Activated naive CD8-positive, alpha-beta T cell treated with anti-CD3 and anti-CD28 coated beads, Interleukin-2, amount 10 ng/mL, durations not matched to agents 7 days and 5 days (primary cell): ENCODE data around the gene LANCL3. TPM values are rescaled to one million over a fixed set of nuclear protein-coding genes. Genes with fewer than 3 reads are reported as not detected.
"Not testable (repeated sequence)": the region's sequence is repeated elsewhere in the genome, so short reads cannot be mapped to it uniquely, and the experiment has no call there.

Experiments
- ATAC-seq: fragments of 150-1000 bp; cut with Tn5 transposase; one replicate; pipeline ENCODE4 v1.10.0; 2021; ENCODE audit warnings: low read depth, moderate library complexity
- POLR2A ChIA-PET: fragments of 350-600 bp; sonication (Branson Sonifier 250); formaldehyde crosslinking; loops from one replicate; lab custom pipeline; 2021; ENCODE audit warnings: antibody characterized with exemption; lab: Charles Lee
- DNase-seq: peaks from one replicate; pipeline ENCODE4 v3.0.0; 2021
- H3K27ac Mint-ChIP-seq: one replicate; pipeline ENCODE4 v1.8.0; 2022; ENCODE audit warnings: mild to moderate bottlenecking, mixed read lengths
- H3K27me3 Mint-ChIP-seq: one replicate; pipeline ENCODE4 v1.8.0; 2022; ENCODE audit warnings: mild to moderate bottlenecking, moderate library complexity, mixed read lengths
- H3K36me3 Mint-ChIP-seq: one replicate; pipeline ENCODE4 v1.8.0; 2021; ENCODE audit warnings: mild to moderate bottlenecking, mixed read lengths
- H3K4me1 Mint-ChIP-seq: one replicate; pipeline ENCODE4 v1.8.0; 2021; ENCODE audit warnings: mixed read lengths
- H3K4me3 Mint-ChIP-seq: one replicate; pipeline ENCODE4 v1.8.0; 2022; ENCODE audit warnings: mild to moderate bottlenecking, moderate library complexity, mixed read lengths
- H3K9me3 Mint-ChIP-seq: one replicate; pipeline ENCODE4 v1.8.0; 2021; ENCODE audit warnings: mixed read lengths
- total RNA-seq, 2 experiments: library from RNA; stranded (reverse); gene quantifications; one replicate each; pipeline ENCODE4 v1.2.3, GENCODE V29; 2021

LANCL3 gene
- total RNA-seq, result under 1 TPM; 0.37 to 0.39 TPM

GRCh38 chrX:37571426-37572107, at the start of gene LANCL3:
Gene LANCL3 (plus strand): TSS chrX:37571661. CDS start chrX:37571871, 210 bp downstream.
- POLR2A ChIA-PET, H3K4me1 Mint-ChIP-seq, H3K36me3 Mint-ChIP-seq, H3K9me3 Mint-ChIP-seq: not testable (repeated sequence)
- Mint-ChIP-seq H3K27me3 (peaks cover 14% of the 10 kb centered on the region), H3K27ac (peak within 1 kb of the TSS; percentile 64), H3K4me3 (peak within 1 kb of the TSS; percentile 89)
- ATAC-seq, result peak; percentile 22
- DNase-seq, result peak; percentile 28

DNA sequence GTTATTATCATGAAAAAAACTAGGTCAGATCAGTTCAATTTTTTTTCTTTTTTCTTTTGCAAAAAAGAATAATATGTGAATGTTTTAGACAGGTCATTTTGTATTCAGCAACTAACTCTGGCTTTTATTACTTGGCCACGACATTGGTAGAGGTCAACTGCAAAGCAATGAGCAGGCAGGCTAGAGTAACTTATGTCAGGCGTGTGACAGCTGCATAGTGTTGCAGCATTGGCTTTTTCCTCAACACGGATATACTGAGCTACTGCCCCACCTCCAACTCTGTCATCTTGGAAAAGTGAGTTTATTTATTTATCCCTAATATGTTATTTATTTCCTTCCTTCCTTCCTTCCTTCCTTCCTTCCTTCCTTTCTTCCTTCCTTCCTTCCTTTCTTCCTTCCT, 47.8 kb upstream of the LANCL3 start:
- POLR2A ChIA-PET, ATAC-seq: not testable (repeated sequence)

GRCh38 chrX:37541991-37542390, 29.5 kb upstream of the LANCL3 start:
- no peaks in the 10 kb centered on the region for H3K9me3 Mint-ChIP-seq
- no peak overlapping the region for H3K4me3 Mint-ChIP-seq
- peaks cover 3% of the 10 kb centered on the region for H3K27me3 Mint-ChIP-seq
- no peaks in the 10 kb centered on the region for H3K4me1 Mint-ChIP-seq
- H3K27ac Mint-ChIP-seq, result no peak overlapping the region
- no peaks in the 10 kb centered on the region for H3K36me3 Mint-ChIP-seq
- DNase-seq (no peak), ATAC-seq (no peak)
- POLR2A ChIA-PET, result no interaction called here

More for the DNA sequence above, 47.8 kb upstream of the LANCL3 start:
- not testable (repeated sequence) for H3K9me3 Mint-ChIP-seq, H3K27me3 Mint-ChIP-seq, H3K36me3 Mint-ChIP-seq, H3K4me1 Mint-ChIP-seq, DNase-seq, H3K27ac Mint-ChIP-seq, H3K4me3 Mint-ChIP-seq

DNA sequence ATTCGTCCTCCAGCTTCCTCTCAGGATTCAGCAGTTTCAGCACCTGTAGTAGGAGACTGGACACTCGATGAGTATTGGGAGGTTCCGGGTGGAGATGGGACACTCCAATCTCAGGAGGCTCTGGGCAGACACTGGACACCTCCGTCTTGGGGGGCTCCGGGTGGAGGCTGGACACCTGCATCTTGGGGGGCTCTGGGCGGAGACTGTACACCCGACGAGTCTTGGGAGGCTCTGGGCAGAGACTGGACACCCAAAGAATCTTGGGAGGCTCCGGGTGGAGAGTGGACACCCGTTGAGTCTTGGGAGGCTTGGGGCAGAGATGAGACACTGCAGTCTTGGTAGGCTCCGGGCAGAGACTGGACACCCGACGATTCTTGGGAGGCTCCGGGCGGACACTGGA, 28.7 kb upstream of the LANCL3 start:
- Mint-ChIP-seq H3K4me3 (no peak overlapping the region), H3K27me3 (peaks cover 3% of the 10 kb centered on the region), H3K4me1 (no peaks in the 10 kb centered on the region), H3K36me3 (no peaks in the 10 kb centered on the region), H3K27ac (no peak overlapping the region), H3K9me3 (no peaks in the 10 kb centered on the region)
- DNase-seq (no peak), ATAC-seq (no peak)
- POLR2A ChIA-PET, result no interaction called here

- ATAC-seq (no peak), DNase-seq (no peak)
- H3K4me3 Mint-ChIP-seq, result no peak overlapping the region
- H3K9me3 Mint-ChIP-seq, result no peaks in the 10 kb centered on the region
- POLR2A ChIA-PET, result no interaction called here
- no peaks in the 10 kb centered on the region for H3K4me1 Mint-ChIP-seq
- no peak overlapping the region for H3K27ac Mint-ChIP-seq
- H3K27me3 Mint-ChIP-seq, result peaks cover 3% of the 10 kb centered on the region
- H3K36me3 Mint-ChIP-seq, result no peaks in the 10 kb centered on the region
Observed at GRCh38 chrX:37543324-37543723, 28.1 kb upstream of the LANCL3 start.

DNA sequence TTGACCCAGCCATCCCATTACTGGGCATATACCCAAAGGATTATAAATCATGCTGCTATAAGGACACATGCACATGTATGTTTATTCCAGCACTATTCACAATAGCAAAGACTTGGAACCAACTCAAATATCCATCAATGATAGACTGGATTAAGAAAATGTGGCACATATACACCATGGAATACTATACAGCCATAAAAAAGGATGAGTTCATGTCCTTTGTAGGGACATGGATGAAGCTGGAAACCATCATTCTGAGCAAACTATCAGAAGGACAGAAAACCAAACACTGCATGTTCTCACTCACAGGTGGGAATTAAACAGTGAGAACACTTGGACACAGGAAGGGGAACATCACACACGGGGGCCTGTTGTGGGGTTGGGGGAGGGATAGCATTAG, 26.9 kb upstream of the LANCL3 start:
- H3K4me1 Mint-ChIP-seq, H3K4me3 Mint-ChIP-seq, DNase-seq, H3K27me3 Mint-ChIP-seq, H3K27ac Mint-ChIP-seq, H3K36me3 Mint-ChIP-seq, ATAC-seq, H3K9me3 Mint-ChIP-seq, POLR2A ChIA-PET: not testable (repeated sequence)

GRCh38 chrX:37545066-37545465, 26.4 kb upstream of the LANCL3 start:
- DNase-seq (no peak), ATAC-seq (no peak)
- Mint-ChIP-seq H3K36me3 (no peaks in the 10 kb centered on the region), H3K4me3 (no peak overlapping the region), H3K4me1 (no peaks in the 10 kb centered on the region), H3K27ac (no peak overlapping the region), H3K9me3 (no peaks in the 10 kb centered on the region), H3K27me3 (no peaks in the 10 kb centered on the region)
- POLR2A ChIA-PET, result no interaction called here

DNA sequence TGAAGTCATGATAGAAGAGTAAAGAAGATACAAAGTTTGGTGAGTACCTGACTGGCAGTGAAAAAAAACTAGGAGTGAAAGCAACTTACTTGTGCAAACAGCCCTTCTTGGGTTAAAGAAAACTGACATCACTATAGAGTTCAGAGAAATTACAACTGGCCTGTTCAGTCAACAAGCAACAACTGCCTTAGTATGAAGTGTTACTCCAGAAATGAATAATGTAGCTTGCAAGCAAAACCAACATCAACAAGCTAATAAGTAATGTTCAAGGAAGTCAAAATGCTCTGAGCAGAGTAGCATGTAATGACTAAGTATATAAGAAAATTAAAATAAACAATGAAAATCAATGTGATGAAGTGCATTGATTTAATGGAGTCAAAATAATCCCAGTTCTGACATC, 21.8 kb upstream of the LANCL3 start:
- H3K4me1 Mint-ChIP-seq, H3K9me3 Mint-ChIP-seq, H3K4me3 Mint-ChIP-seq, POLR2A ChIA-PET, DNase-seq, H3K36me3 Mint-ChIP-seq, ATAC-seq, H3K27me3 Mint-ChIP-seq, H3K27ac Mint-ChIP-seq: not testable (repeated sequence)

DNA sequence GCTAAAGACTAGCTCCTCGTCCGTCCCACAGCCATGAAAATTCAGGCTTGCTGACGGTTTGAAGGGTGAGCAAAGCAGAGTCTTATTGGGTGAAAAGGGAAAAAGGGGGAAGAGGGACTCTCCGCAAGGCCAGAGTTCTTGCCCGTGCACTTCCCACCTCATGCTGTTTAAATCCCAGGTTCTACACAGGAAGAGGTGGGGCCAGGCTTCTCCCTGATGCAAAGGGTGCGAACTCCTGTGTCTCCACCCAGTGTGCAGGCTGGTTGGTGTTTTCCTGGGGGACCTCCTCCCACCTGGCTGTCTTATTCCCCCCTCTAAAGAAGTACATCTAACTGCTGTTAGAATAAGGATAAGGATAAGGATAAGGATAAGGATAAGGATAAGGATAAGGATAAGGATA, 18.0 kb upstream of the LANCL3 start:
- no peaks in the 10 kb centered on the region for H3K9me3 Mint-ChIP-seq
- no peaks in the 10 kb centered on the region for H3K4me1 Mint-ChIP-seq
- no peak overlapping the region for H3K27ac Mint-ChIP-seq
- no peaks in the 10 kb centered on the region for H3K27me3 Mint-ChIP-seq
- H3K36me3 Mint-ChIP-seq, result no peaks in the 10 kb centered on the region
- ATAC-seq (no peak), DNase-seq (no peak)
- POLR2A ChIA-PET, result no interaction called here
- no peak overlapping the region for H3K4me3 Mint-ChIP-seq

- H3K4me3 Mint-ChIP-seq, DNase-seq, H3K9me3 Mint-ChIP-seq, H3K36me3 Mint-ChIP-seq, H3K27me3 Mint-ChIP-seq, ATAC-seq, H3K27ac Mint-ChIP-seq, H3K4me1 Mint-ChIP-seq, POLR2A ChIA-PET: not testable (repeated sequence)
Observed at GRCh38 chrX:37565254-37565653, 6.2 kb upstream of the LANCL3 start.

DNA sequence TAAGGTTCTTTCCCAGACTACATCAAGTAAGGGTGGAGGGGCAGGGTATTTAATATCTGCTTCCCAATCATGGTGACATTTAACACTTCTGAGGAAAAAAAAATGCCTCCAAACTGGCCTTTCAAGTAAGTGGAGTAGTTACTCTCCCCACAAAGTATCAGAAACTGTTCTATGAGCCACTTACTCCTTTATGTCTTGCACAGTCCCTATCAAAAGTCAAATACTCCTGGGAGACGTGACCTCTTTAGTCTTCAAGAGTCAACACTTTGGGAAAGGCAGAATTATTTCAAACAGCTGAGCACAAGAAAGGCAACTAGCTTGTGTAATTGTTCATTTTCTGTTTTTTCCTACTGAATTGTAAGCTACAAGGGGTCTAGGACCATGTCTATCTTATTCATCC, 1.1 kb upstream of the LANCL3 start:
- DNase-seq, H3K9me3 Mint-ChIP-seq, H3K4me1 Mint-ChIP-seq, ATAC-seq, H3K4me3 Mint-ChIP-seq, H3K36me3 Mint-ChIP-seq, H3K27ac Mint-ChIP-seq, POLR2A ChIA-PET: not testable (repeated sequence)
- H3K27me3 Mint-ChIP-seq, result peaks cover 10% of the 10 kb centered on the region

DNA sequence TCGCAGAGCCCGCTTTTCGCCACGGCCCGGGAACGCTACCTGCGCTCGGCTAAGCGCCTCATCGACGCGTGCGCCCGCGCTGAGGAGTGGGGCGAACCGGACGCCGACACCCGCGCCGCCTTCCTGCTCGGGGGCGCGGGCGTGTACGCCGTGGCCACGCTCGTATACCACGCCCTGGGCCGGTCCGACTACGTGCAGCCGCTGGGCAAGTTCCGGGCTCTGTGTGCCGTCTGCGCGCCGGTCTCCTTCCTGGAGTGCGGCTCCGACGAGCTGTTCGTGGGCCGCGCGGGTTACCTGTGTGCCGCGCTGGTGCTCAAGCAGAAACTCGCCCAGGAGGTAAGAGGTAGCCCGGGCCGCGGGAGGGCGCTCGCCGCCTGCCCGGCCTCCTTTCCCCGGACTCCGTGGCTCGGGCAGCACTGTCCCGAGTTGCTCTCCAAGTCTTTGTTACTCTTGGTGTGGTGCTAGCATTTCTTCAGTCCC, 687 bp downstream of the LANCL3 start:
- H3K36me3 Mint-ChIP-seq, H3K4me1 Mint-ChIP-seq, H3K9me3 Mint-ChIP-seq, POLR2A ChIA-PET: not testable (repeated sequence)
- peak overlapping the region; percentile 89 for H3K4me3 Mint-ChIP-seq
- peak overlapping the region; percentile 64 for H3K27ac Mint-ChIP-seq
- peak; percentile 60 for ATAC-seq
- DNase-seq, result peak; percentile 49
- peaks cover 14% of the 10 kb centered on the region for H3K27me3 Mint-ChIP-seq

DNA sequence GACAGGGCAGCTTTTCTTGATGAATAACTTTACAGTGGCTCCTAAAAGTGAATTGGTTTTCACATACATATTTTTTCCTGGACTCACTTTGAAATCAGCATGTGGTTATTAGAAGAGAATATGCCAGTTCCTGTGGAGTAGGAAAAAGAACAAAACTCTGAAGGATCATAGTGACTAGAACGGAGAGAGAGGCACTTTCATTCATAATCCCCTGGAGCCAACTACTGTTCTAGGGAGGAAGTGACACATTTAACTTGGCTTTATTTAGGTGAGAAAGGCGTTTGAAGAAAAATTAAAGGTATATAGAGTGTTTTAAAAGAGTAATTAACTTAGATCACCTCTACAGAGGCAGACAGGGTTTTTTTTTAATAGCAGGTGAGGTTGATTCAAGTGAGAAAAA, 1.7 kb downstream of the LANCL3 start:
- H3K4me1 Mint-ChIP-seq, H3K9me3 Mint-ChIP-seq, H3K27ac Mint-ChIP-seq, POLR2A ChIA-PET, DNase-seq, ATAC-seq, H3K36me3 Mint-ChIP-seq: not testable (repeated sequence)
- Mint-ChIP-seq H3K27me3 (peaks cover 14% of the 10 kb centered on the region), H3K4me3 (peak overlapping the region; percentile 89)

- H3K9me3 Mint-ChIP-seq, result no peaks in the 10 kb centered on the region
- ATAC-seq (no peak), DNase-seq (no peak)
- H3K4me3 Mint-ChIP-seq, result no peak overlapping the region
- peaks cover 4% of the 10 kb centered on the region for H3K4me1 Mint-ChIP-seq
- H3K27me3 Mint-ChIP-seq, result peaks cover 12% of the 10 kb centered on the region
- POLR2A ChIA-PET, result no interaction called here
- H3K27ac Mint-ChIP-seq, result no peak overlapping the region
- no peaks in the 10 kb centered on the region for H3K36me3 Mint-ChIP-seq
Observed at GRCh38 chrX:37578045-37578444, 6.6 kb downstream of the LANCL3 start.
